ENCODE results near the gene MRPL46.

- no peak for TF ChIP-seq EZH2phosphoT487 (IDR thresholded peaks at IDR 0.05; ENCODE audit: low read depth)
- no peak for TF ChIP-seq CTCF (IDR thresholded peaks at IDR 0.05; ENCODE audit: low read depth, low read length)
Observed at GRCh38 chr15:88440021-88440420, 27.2 kb downstream of the MRPL46 start.
